Measurements from ENCODE around the gene KANSL2. TPM values are rescaled to one million over a fixed set of nuclear protein-coding genes. Genes with fewer than 3 reads are reported as not detected.

Gene KANSL2
- total and polyA plus RNA-seq, 2 of the 4 experiments (the other 2 are of a cell fraction): 25.2 to 47.5 TPM

- Histone ChIP-seq H3K9me3 (ENCODE audit: control insufficient read depth, insufficient read depth, low read length) (no peaks in the 10 kb centered on the region), H4K5ac (ENCODE audit: low read depth, low read length) (no peak overlapping the region), H2BK20ac (ENCODE audit: low read depth, low read length) (no peak overlapping the region), H3K9ac (ENCODE audit: low read depth, low read length) (no peak overlapping the region), H2AK9ac (replicated peaks; ENCODE audit: low read depth, low read length, poor library complexity) (no peak overlapping the region), H3K4me3 (ENCODE audit: insufficient read depth, low read depth, low read length) (no peak overlapping the region), H3K4ac (ENCODE audit: low read depth, low read length) (no peak overlapping the region), H3K9me1 (ENCODE audit: insufficient read depth, low read length) (0 out of 2 replicates have a peak, but pooled peaks cover 2% of the 10 kb centered on the region), H2BK120ac (ENCODE audit: low read depth, low read length) (no peak overlapping the region), H3K4me2 (ENCODE audit: low read depth, low read length) (no peak overlapping the region), H2AFZ (replicated peaks; ENCODE audit: low read length, poor library complexity) (no peak overlapping the region), H3K79me1 (ENCODE audit: low read depth in 1 of 2, low read length in 2 of 2) (peaks cover 27 to 32% of the 10 kb centered on the region in 2 experiments), H3K27ac (ENCODE audit: insufficient read depth, low read length) (no peak overlapping the region), H3K4me1 (ENCODE audit: control insufficient read depth, insufficient read depth, low read length) (0 out of 2 replicates have a peak, but pooled peaks cover 2% of the 10 kb centered on the region), H3K27me3 (ENCODE audit: control insufficient read depth, insufficient read depth, low read length) (no peaks in the 10 kb centered on the region), H3K36me3 (ENCODE audit: control insufficient read depth, insufficient read depth, low read length) (peaks cover 43% of the 10 kb centered on the region), H4K20me1 (ENCODE audit: insufficient read depth, low read length) (peaks cover 4% of the 10 kb centered on the region; the same call in 1 of the 2 replicates), H2BK5ac (ENCODE audit: low read depth, low read length, poor library complexity, severe bottlenecking) (no peak overlapping the region), H3K56ac (ENCODE audit: extremely low read depth, insufficient read depth, low read length) (no peak overlapping the region), H2AK5ac (ENCODE audit: low read depth, low read length) (no peak overlapping the region), H4K8ac (ENCODE audit: low read depth in 2 of 2, low read length in 2 of 2) (no peak overlapping the region), H3K23ac (ENCODE audit: low read depth, low read length) (no peak overlapping the region), H4K91ac (ENCODE audit: insufficient read depth, low read depth, low read length) (no peak overlapping the region), H3K18ac (ENCODE audit: low read depth, low read length) (no peak overlapping the region), H3K14ac (replicated peaks; ENCODE audit: low read depth, low read length) (no peak overlapping the region), H2BK15ac (ENCODE audit: low read depth, low read length) (no peak overlapping the region)
- WGBS, 2 experiments (ENCODE audit: extremely low coverage in 2 of 2, insufficient read length in 1 of 2): no CpG with 5 or more reads among the region's 2 CpGs
- in situ Hi-C loops (cut with MboI; ENCODE audit: low sequenced_read_pairs) (no loop called here), intact Hi-C loops (cut with micrococcal nuclease) (no loop called here), dilution Hi-C loops (cut with HindIII; ENCODE audit: low sequenced_read_pairs, unreplicated experiment) (no loop called here)
- TF ChIP-seq CTCF (conservative IDR thresholded peaks at IDR 0.05; ENCODE audit: low read depth, low read length) (no peak), SMC3 (IDR thresholded peaks at IDR 0.05; ENCODE audit: low read depth, low read length) (no peak), MAFK (IDR thresholded peaks at IDR 0.05; ENCODE audit: low read depth, low read length) (no peak), ELK1 (IDR thresholded peaks at IDR 0.05; ENCODE audit: borderline replicate concordance, low read depth, low read length) (no peak), RFX5 (IDR thresholded peaks at IDR 0.05; ENCODE audit: low read depth, low read length) (no peak), CHD1 (IDR thresholded peaks at IDR 0.05; ENCODE audit: low read depth, low read length) (no peak)
- no peak for DNase-seq
- BruUV-seq (replicated peaks): no TSS peak
- CTCF ChIA-PET: no interaction called here
- no peak for ATAC-seq (ENCODE audit: low read depth)
- POLR2A ChIA-PET (ENCODE audit: unreplicated experiment): interaction anchor here (0.6 kb wide), 1 partner anchor 1132 kb away, joined by 14 read pairs; the partner anchor contains the start of gene NCKAP5L
Observed at GRCh38 chr12:48695859-48696258, 13.8 kb upstream of the KANSL2 start.

Data from IMR-90 (cell line).